Iris pigment epithelial cell (primary cell): ENCODE results near the gene RAD51AP1.

Source experiments
- DNase-seq: peaks from one replicate; pipeline ENCODE4 v3.0.0-alpha.2; 2011; ENCODE audit warnings: low read depth

The RAD51AP1 gene

GRCh38 chr12:4591180-4591687 is 52.5 kb downstream of the RAD51AP1 start:
- DNase-seq = no peak

- no peak for DNase-seq
These were observed 57.2 kb downstream of the RAD51AP1 start for GRCh38 chr12:4595881-4596280.

GRCh38 chr12:4603421-4603820 is 64.7 kb downstream of the RAD51AP1 start:
- DNase-seq = no peak

- DNase-seq = no peak
These were observed 65.3 kb downstream of the RAD51AP1 start for GRCh38 chr12:4603946-4604345.

GRCh38 chr12:4604684-4605193 is 66.0 kb downstream of the RAD51AP1 start:
- DNase-seq = peak; percentile 89

GRCh38 chr12:4607056-4607455 is 68.4 kb downstream of the RAD51AP1 start:
- DNase-seq = no peak

GRCh38 chr12:4609071-4609470 is 70.4 kb downstream of the RAD51AP1 start:
- no peak for DNase-seq
